Caco-2 (cell line): ENCODE measurements around the gene TSPAN31. TPM values are rescaled to one million over a fixed set of nuclear protein-coding genes. Genes with fewer than 3 reads are reported as not detected.

Source experiments
- BruUV-seq: library from RNA; stranded (reverse); fragments of 400-500 nt; replicated peaks from 2 replicates; lab custom pipeline; 2021; lab: Mats Ljungman, UMichigan
- CTCF ChIA-PET: fragments of 300-600 bp; sonication (Branson Sonifier 250); formaldehyde crosslinking; loops from one replicate; lab custom pipeline; 2022; ENCODE audit warnings: antibody characterized with exemption; lab: Charles Lee
- POLR2A ChIA-PET: fragments of 300-600 bp; sonication (Branson Sonifier 250); formaldehyde crosslinking; loops from one replicate; lab custom pipeline; 2022; ENCODE audit warnings: antibody characterized with exemption; lab: Charles Lee
- DNase-seq, 2 experiments: peaks; one replicate each; pipeline versions ENCODE4 v3.0.0 to v3.0.0-alpha.2; 2020 to 2022
- H3K27me3 ChIP-seq: replicated peaks from 2 replicates; pipeline ENCODE4 v1.6.0; 2011; ENCODE audit warnings: low read length; ENCODE audit not compliant: control insufficient read depth, insufficient read depth
- H3K36me3 ChIP-seq: 2 replicates; pipeline ENCODE4 v1.5.1; 2011; ENCODE audit warnings: low read length; ENCODE audit not compliant: control insufficient read depth, insufficient read depth
- H3K4me1 ChIP-seq: fragments of 250-450 bp; sonication (Bioruptor Pico); 2 replicates; pipeline ENCODE4 v1.5.1; 2020; ENCODE audit warnings: mild to moderate bottlenecking
- H3K4me3 ChIP-seq: 2 replicates; pipeline ENCODE4 v1.5.1; 2011; ENCODE audit warnings: low read depth, mild to moderate bottlenecking, control low read depth, low read length
- H3K9me3 ChIP-seq: fragments of 250-450 bp; sonication (Bioruptor Pico); 2 replicates; pipeline ENCODE4 v1.5.1; 2020; ENCODE audit warnings: mild to moderate bottlenecking, moderate library complexity
- H3K27ac Mint-ChIP-seq: one replicate; pipeline ENCODE4 v1.8.0; 2022; ENCODE audit warnings: mixed read lengths; ENCODE audit not compliant: unreplicated experiment
- H3K27me3 Mint-ChIP-seq: one replicate; pipeline ENCODE4 v1.8.0; 2022; ENCODE audit warnings: mixed read lengths; ENCODE audit not compliant: insufficient read depth, unreplicated experiment
- H3K36me3 Mint-ChIP-seq: one replicate; pipeline ENCODE4 v1.8.0; 2022; ENCODE audit warnings: mild to moderate bottlenecking, mixed read lengths; ENCODE audit not compliant: insufficient read depth, unreplicated experiment
- H3K4me1 Mint-ChIP-seq: one replicate; pipeline ENCODE4 v1.8.0; 2022; ENCODE audit warnings: low read depth, mixed read lengths; ENCODE audit not compliant: unreplicated experiment
- H3K4me3 Mint-ChIP-seq: one replicate; pipeline ENCODE4 v1.8.0; 2022; ENCODE audit warnings: mild to moderate bottlenecking, moderate library complexity, mixed read lengths; ENCODE audit not compliant: unreplicated experiment
- H3K9me3 Mint-ChIP-seq: one replicate; pipeline ENCODE4 v1.8.0; 2022; ENCODE audit warnings: mixed read lengths; ENCODE audit not compliant: unreplicated experiment
- intact Hi-C: fragments of 100-400 bp; cut with micrococcal nuclease; formaldehyde crosslinking; loops from one replicate; pipeline ENCODE4 v1.10.0; 2022; ENCODE audit not compliant: unreplicated experiment
- total RNA-seq: library from RNA; stranded (reverse); gene quantifications from 2 replicates; pipeline ENCODE4 v1.2.3, GENCODE V29; 2022
- TF ChIP-seq, protein P1 (sequence below), 2 experiments: fragments of 200-600 bp in 1 of 2; IDR thresholded peaks; 1 replicate in 1 of 2; 2 replicates in 1 of 2; pipeline versions ENCODE4 v1.5.1 to v1.8.0; 2011 to 2022; ENCODE audit warnings: antibody characterized with exemption in 1 of 2, control low read depth in 1 of 2, inconsistent platforms in 1 of 2, low read depth in 1 of 2, low read length in 1 of 2, mild to moderate bottlenecking in 1 of 2, moderate library complexity in 1 of 2; ENCODE audit not compliant: insufficient read depth in 1 of 2, severe bottlenecking in 1 of 2, unreplicated experiment in 1 of 2

TSPAN31 gene
- total RNA-seq, 1 experiment from 2014 or later: 23.3 TPM

DNA sequence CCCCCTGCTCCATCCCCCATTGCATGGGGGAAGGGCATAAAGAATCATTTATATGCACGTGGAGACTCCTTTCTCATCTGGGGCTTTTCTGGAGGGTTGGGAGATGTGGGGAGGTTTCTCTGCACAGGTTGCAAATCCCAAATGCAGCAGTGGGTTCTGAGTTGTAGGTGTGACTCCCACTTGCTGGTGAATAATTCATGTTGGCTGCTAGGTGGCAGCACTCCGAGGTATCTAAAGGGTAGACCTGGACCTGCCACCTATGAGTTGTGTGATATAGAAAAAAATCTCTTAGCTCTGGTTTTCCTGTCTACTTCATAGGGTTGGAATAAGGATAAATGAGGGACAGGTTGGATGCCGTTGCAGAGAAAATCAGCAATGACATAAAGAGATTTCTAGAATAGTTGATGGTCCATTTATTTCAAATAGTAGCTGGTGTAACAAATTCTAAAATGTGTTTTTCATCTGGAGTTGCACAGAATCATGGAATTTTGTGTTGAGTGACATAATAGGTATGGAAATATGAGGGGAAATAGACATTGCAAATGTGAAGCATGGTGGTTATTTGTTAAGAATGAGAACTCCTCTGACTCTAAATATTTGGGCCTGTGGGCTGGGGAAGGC is 14.6 kb downstream of the TSPAN31 start:
- Mint-ChIP-seq H3K4me3 (no peak overlapping the region), H3K27ac (no peak overlapping the region), H3K4me1 (peaks cover 12% of the 10 kb centered on the region), H3K27me3 (no peaks in the 10 kb centered on the region), H3K9me3 (no peaks in the 10 kb centered on the region), H3K36me3 (peaks cover 2% of the 10 kb centered on the region)
- Histone ChIP-seq H3K4me1 (0 out of 2 replicates have a peak, but pooled peaks cover 8% of the 10 kb centered on the region), H3K4me3 (no peak overlapping the region), H3K36me3 (no peaks in the 10 kb centered on the region), H3K9me3 (no peaks in the 10 kb centered on the region), H3K27me3 (no peaks in the 10 kb centered on the region)
- DNase-seq: peak in 1 of 2 experiments; percentile 38
- BruUV-seq: no TSS peak
- intact Hi-C loops: no loop called here
- ChIA-PET CTCF (interaction anchor here (0.7 to 1.2 kb wide), 6 partner anchors 13 to 138 kb away, joined by 3 to 9 read pairs (median 6); partner anchors contain the start of genes EEF1AKMT3, METTL1 and TSPAN31), POLR2A (interaction anchor here (0.8 kb wide), 1 partner anchor 182 kb away, joined by 3 read pairs; the partner anchor contains the start of gene ATP23)
- TF ChIP-seq, protein P1, sequence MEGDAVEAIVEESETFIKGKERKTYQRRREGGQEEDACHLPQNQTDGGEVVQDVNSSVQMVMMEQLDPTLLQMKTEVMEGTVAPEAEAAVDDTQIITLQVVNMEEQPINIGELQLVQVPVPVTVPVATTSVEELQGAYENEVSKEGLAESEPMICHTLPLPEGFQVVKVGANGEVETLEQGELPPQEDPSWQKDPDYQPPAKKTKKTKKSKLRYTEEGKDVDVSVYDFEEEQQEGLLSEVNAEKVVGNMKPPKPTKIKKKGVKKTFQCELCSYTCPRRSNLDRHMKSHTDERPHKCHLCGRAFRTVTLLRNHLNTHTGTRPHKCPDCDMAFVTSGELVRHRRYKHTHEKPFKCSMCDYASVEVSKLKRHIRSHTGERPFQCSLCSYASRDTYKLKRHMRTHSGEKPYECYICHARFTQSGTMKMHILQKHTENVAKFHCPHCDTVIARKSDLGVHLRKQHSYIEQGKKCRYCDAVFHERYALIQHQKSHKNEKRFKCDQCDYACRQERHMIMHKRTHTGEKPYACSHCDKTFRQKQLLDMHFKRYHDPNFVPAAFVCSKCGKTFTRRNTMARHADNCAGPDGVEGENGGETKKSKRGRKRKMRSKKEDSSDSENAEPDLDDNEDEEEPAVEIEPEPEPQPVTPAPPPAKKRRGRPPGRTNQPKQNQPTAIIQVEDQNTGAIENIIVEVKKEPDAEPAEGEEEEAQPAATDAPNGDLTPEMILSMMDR (IDR thresholded peaks at IDR 0.05; ENCODE audit: insufficient read depth in 1 of 2, low read depth in 1 of 2, low read length in 1 of 2, severe bottlenecking in 1 of 2, unreplicated experiment in 1 of 2): peak; percentile 39 to 61

DNA sequence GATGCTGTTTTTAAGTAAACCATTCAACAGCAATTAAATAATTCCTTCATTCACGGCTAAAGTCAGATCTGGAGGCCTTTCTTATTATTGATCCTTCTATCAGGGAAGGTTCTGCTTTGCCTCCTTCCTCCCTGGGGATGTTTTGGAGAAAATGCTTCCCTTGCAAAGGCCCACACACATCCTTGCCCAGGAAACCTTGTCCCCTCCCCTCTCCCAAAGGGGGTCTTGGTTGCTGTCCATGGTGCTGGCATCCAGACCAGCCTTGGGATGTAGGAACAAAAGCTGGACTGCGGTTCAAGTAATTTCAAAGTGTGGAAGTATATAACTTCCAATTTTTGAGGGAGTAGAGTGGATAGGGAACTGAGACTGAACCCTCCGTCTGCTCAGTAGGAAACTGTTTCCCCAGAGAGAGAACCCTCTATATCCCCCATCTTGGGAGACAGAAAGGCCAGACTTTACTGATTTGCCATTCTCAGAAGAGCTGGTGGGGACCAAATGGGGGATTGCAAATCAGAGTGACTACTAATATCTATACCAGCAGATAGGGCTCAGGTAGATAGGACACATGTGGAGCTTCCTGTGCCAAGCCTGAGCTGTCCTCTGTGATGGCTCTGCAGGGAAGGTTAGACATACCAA is 15.6 kb downstream of the TSPAN31 start:
- Mint-ChIP-seq H3K36me3 (no peaks in the 10 kb centered on the region), H3K27me3 (no peaks in the 10 kb centered on the region), H3K27ac (no peak overlapping the region), H3K4me1 (peaks cover 7% of the 10 kb centered on the region), H3K4me3 (no peak overlapping the region), H3K9me3 (no peaks in the 10 kb centered on the region)
- no TSS peak for BruUV-seq
- DNase-seq: no peak
- 0 out of 2 replicates have a peak, but pooled peaks cover 7% of the 10 kb centered on the region for H3K4me1 ChIP-seq
- POLR2A ChIA-PET: no interaction called here
- intact Hi-C loops: no loop called here
- H3K27me3 ChIP-seq: no peaks in the 10 kb centered on the region
- CTCF ChIA-PET: interaction anchor here (1.0 kb wide), 1 partner anchor 12 kb away, joined by 6 read pairs; the partner anchor contains the start of genes EEF1AKMT3 and METTL1
- H3K4me3 ChIP-seq: no peak overlapping the region
- H3K36me3 ChIP-seq: no peaks in the 10 kb centered on the region
- no peaks in the 10 kb centered on the region for H3K9me3 ChIP-seq
- TF ChIP-seq, protein P1 (IDR thresholded peaks at IDR 0.05; ENCODE audit: insufficient read depth in 1 of 2, low read depth in 1 of 2, low read length in 1 of 2, severe bottlenecking in 1 of 2, unreplicated experiment in 1 of 2): no peak

DNA sequence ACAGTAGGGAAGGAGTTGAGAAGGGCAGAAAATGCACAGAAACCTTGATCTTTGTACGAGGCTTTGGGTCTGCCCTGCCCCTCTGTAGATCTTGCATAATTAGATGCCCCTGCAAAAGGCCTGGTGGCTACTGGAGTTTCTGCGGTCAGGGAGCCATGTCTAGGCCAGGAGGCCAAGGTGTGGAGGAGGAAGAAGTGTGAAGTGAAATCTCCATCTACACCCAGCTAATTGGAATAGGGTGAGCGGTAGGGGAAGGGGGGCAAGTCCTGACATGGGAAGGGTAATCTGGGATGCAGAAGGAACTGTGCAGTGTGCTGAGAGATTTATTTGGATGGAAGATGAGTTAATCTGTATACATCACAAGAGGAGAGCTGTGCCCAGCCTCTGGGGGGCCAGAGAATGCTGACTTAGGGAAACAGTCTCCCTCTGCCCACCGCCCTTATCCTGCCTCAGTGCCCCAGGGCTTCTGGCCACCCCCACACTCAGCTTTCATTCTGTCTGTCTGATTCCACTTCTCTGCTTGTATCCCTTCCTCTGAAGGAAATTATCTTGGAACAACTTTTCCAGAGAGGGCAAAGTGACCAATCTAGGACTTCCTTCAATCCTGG is 16.7 kb downstream of the TSPAN31 start:
- TF ChIP-seq, protein P1 (IDR thresholded peaks at IDR 0.05; ENCODE audit: insufficient read depth in 1 of 2, low read depth in 1 of 2, low read length in 1 of 2, severe bottlenecking in 1 of 2, unreplicated experiment in 1 of 2): no peak
- Histone ChIP-seq H3K36me3 (no peaks in the 10 kb centered on the region), H3K4me3 (no peak overlapping the region), H3K4me1 (0 out of 2 replicates have a peak, but pooled peaks cover 1% of the 10 kb centered on the region), H3K9me3 (no peaks in the 10 kb centered on the region), H3K27me3 (no peaks in the 10 kb centered on the region)
- H3K4me3 Mint-ChIP-seq: no peak overlapping the region
- no peaks in the 10 kb centered on the region for H3K9me3 Mint-ChIP-seq
- no peak for DNase-seq
- peaks cover 3% of the 10 kb centered on the region for H3K36me3 Mint-ChIP-seq
- CTCF ChIA-PET: no interaction called here
- POLR2A ChIA-PET: interaction anchor here (0.5 kb wide), 1 partner anchor 29 kb away, joined by 4 read pairs; no protein-coding TSS in a partner anchor
- no peaks in the 10 kb centered on the region for H3K27me3 Mint-ChIP-seq
- peaks cover 7% of the 10 kb centered on the region for H3K4me1 Mint-ChIP-seq
- no peak overlapping the region for H3K27ac Mint-ChIP-seq
- intact Hi-C loops: no loop called here
- no TSS peak for BruUV-seq
